Chondrocyte (in vitro differentiated cells): ENCODE measurements around the gene GALNT17. TPM values are rescaled to one million over a fixed set of nuclear protein-coding genes. Genes with fewer than 3 reads are reported as not detected.

ENCODE experiments used
- DNase-seq: peaks from one replicate; pipeline ENCODE4 v3.0.0; 2021; ENCODE audit warnings: mixed read lengths, low spot score
- H3K27ac Mint-ChIP-seq: one replicate; pipeline ENCODE4 v1.8.0; 2021; ENCODE audit warnings: mild to moderate bottlenecking, moderate library complexity, mixed read lengths; ENCODE audit not compliant: unreplicated experiment
- H3K27me3 Mint-ChIP-seq: 2 replicates; pipeline ENCODE4 v1.8.0; 2021; ENCODE audit warnings: low read depth, mixed read lengths
- H3K36me3 Mint-ChIP-seq: 2 replicates; pipeline ENCODE4 v1.8.0; 2021; ENCODE audit warnings: low read depth, mixed read lengths
- H3K4me1 Mint-ChIP-seq: 2 replicates; pipeline ENCODE4 v1.8.0; 2021; ENCODE audit warnings: low read depth, mild to moderate bottlenecking, mixed read lengths
- H3K4me3 Mint-ChIP-seq: one replicate; pipeline ENCODE4 v1.8.0; 2021; ENCODE audit warnings: mild to moderate bottlenecking, moderate library complexity, mixed read lengths; ENCODE audit not compliant: unreplicated experiment
- H3K9me3 Mint-ChIP-seq: 2 replicates; pipeline ENCODE4 v1.8.0; 2021; ENCODE audit warnings: low read depth, mixed read lengths
- total RNA-seq: library from RNA; stranded (reverse); gene quantifications from 3 replicates; pipeline ENCODE4 v1.2.1, GENCODE V29; 2021
- TF ChIP-seq, protein P1 (sequence below): fragments of 200-600 bp; sonication (generic); IDR thresholded peaks from 2 replicates; pipeline ENCODE4 v1.5.0; 2021; ENCODE audit warnings: antibody characterized with exemption, mild to moderate bottlenecking, moderate library complexity

Gene GALNT17
- total RNA-seq, 1 donor from 2014 or later = 24.4 TPM

- H3K9me3 Mint-ChIP-seq = no peaks in the 10 kb centered on the region
- DNase-seq = no peak
- H3K4me1 Mint-ChIP-seq = peaks cover 51% of the 10 kb centered on the region
- peak overlapping the region; percentile 97 for H3K27ac Mint-ChIP-seq
- no peak overlapping the region for H3K4me3 Mint-ChIP-seq
- TF ChIP-seq, protein P1, sequence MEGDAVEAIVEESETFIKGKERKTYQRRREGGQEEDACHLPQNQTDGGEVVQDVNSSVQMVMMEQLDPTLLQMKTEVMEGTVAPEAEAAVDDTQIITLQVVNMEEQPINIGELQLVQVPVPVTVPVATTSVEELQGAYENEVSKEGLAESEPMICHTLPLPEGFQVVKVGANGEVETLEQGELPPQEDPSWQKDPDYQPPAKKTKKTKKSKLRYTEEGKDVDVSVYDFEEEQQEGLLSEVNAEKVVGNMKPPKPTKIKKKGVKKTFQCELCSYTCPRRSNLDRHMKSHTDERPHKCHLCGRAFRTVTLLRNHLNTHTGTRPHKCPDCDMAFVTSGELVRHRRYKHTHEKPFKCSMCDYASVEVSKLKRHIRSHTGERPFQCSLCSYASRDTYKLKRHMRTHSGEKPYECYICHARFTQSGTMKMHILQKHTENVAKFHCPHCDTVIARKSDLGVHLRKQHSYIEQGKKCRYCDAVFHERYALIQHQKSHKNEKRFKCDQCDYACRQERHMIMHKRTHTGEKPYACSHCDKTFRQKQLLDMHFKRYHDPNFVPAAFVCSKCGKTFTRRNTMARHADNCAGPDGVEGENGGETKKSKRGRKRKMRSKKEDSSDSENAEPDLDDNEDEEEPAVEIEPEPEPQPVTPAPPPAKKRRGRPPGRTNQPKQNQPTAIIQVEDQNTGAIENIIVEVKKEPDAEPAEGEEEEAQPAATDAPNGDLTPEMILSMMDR = no peak
- no peaks in the 10 kb centered on the region for H3K27me3 Mint-ChIP-seq
- no peaks in the 10 kb centered on the region for H3K36me3 Mint-ChIP-seq
These were observed 106.8 kb downstream of the GALNT17 start for GRCh38 chr7:71238581-71239295.

DNA sequence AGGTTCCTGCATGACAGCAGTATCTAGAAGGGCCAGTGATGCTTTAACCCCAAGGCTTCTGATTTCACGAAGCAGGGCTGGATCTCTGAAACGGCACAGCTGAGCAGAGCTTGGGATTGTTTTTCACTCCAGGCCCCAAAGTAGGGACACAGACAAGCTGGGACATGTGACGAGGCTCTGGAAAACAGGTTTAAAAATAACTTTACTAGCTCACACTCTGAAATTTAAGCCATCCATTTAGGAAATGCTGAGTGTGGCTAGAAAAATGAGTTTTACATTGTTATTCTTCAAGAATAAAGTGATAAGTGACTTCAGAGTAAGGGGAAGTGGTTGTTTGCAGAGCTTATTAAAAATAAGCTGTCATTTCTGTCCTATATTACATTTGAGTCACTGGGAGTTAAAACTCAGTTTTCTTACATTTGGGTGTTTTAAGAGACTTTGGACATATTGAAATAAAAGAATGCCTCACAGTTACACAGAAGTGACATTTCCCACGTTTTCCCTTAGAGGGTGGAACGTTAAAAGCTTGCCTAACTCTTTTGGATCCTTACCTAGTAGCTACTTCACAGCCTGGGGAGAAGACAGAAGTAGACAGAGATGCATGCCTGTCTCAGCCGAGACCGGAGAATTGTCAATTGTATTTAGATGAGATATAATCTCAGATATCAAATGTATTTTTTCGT is 107.8 kb downstream of the GALNT17 start:
- TF ChIP-seq, protein P1 = no peak
- no peaks in the 10 kb centered on the region for H3K9me3 Mint-ChIP-seq

DNA sequence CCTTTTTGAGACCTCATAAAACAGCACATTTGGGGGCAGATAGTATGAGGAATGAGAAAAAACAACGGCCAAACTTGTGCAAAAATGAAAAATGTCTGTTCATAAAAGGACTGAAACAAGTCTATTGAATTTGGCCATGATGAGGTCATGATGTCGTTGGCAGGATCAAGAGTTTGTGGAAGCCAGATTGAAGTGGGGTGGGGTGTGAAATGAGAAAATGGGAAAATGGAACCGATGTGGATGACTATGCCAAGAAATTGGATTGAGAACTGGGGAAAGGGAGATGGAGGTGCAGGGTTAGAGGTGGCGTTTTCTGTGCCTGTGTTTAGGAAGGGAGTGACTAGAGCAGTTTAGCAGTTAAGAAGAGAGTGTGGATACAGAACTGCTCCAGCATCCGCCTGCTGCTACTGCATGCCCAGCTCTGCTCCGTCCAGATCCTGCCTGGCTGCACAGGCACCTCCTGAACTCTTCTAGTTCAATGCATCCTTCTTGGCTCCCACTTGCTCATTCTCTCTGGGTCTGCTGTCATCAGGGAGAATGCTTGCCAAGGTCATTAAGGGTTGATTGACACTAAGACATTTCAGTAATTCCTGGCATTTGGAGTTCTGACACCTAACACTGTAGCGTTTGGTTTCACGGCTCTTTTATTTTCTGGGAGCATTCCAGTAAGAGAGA is 111.9 kb downstream of the GALNT17 start:
- Mint-ChIP-seq H3K27me3 (no peaks in the 10 kb centered on the region), H3K9me3 (peaks cover 7% of the 10 kb centered on the region), H3K27ac (no peak overlapping the region), H3K4me3 (no peak overlapping the region), H3K4me1 (peaks cover 33% of the 10 kb centered on the region), H3K36me3 (no peaks in the 10 kb centered on the region)
- DNase-seq = no peak
- TF ChIP-seq, protein P1 = no peak

More for the DNA sequence above, 107.8 kb downstream of the GALNT17 start:
- Mint-ChIP-seq H3K36me3 (no peaks in the 10 kb centered on the region), H3K4me1 (peaks cover 59% of the 10 kb centered on the region), H3K4me3 (peak overlapping the region; percentile 38), H3K27ac (peak overlapping the region; percentile 97), H3K27me3 (no peaks in the 10 kb centered on the region)
- DNase-seq = no peak

DNA sequence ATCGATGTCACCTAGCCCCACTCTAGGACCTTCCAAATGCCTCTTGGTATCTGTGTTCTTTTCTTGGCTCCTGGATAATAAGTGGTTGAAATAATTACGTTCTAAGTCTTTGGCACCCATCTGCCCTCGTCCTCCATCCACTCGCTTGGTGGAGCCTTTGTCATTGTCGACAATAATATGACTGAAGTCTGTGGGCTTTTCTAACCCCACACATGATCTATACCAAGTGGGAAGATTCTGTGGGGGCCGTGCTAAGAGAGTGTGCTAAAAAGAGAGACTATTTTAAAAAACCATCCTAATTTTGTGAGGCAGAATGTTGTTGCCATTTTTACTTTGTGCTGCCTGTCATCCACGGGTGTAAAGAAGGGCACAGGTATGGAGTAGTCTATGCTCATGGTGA is 113.1 kb downstream of the GALNT17 start:
- no peak for DNase-seq
- no peak overlapping the region for H3K4me3 Mint-ChIP-seq
- TF ChIP-seq, protein P1 = no peak
- no peaks in the 10 kb centered on the region for H3K36me3 Mint-ChIP-seq
- peaks cover 21% of the 10 kb centered on the region for H3K4me1 Mint-ChIP-seq
- peaks cover 7% of the 10 kb centered on the region for H3K9me3 Mint-ChIP-seq
- H3K27ac Mint-ChIP-seq = no peak overlapping the region
- no peaks in the 10 kb centered on the region for H3K27me3 Mint-ChIP-seq

DNA sequence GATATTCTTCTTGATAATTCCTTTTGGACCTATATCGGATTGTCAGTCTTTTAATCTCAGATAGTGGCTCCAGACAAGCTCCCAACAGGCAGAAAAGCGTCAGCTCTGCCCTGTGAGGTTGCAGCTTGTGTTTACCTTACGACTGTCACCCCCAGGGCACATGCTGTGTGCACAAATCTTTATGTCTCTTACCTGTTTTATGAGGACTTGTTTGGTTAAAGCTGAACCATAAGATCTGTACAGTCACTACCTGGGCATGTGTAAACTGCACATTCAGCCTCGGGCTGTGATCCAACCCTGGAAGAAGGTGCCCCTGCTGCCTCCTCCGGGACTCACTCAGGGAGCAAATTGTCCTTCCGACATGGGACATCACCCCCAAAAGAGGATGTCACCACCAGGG is 119.8 kb downstream of the GALNT17 start:
- Mint-ChIP-seq H3K27ac (no peak overlapping the region), H3K4me1 (peaks cover 32% of the 10 kb centered on the region), H3K27me3 (no peaks in the 10 kb centered on the region), H3K4me3 (no peak overlapping the region), H3K9me3 (peaks cover 15% of the 10 kb centered on the region), H3K36me3 (no peaks in the 10 kb centered on the region)
- TF ChIP-seq, protein P1 = no peak
- DNase-seq = no peak
